WTC11 (cell line): ENCODE results near the gene PTPN12. TPM values are rescaled to one million over a fixed set of nuclear protein-coding genes. Genes with fewer than 3 reads are reported as not detected.

Experiments
- ATAC-seq: fragments of 200-7000 bp; cut with Tn5 transposase; 2 replicates; pipeline ENCODE4 v1.10.0; 2021; ENCODE audit warnings: mild to moderate bottlenecking, moderate library complexity
- CTCF ChIA-PET: fragments of 300-600 bp; sonication (Branson Sonifier 250); formaldehyde crosslinking; loops from one replicate; lab custom pipeline; 2021; ENCODE audit warnings: antibody characterized with exemption; lab: Charles Lee
- POLR2A ChIA-PET: fragments of 350-600 bp; sonication (Branson Sonifier 250); formaldehyde crosslinking; loops from one replicate; lab custom pipeline; 2021; ENCODE audit warnings: antibody characterized with exemption; lab: Charles Lee
- DNase-seq: peaks from one replicate; pipeline ENCODE4 v3.0.0; 2021; ENCODE audit warnings: low spot score
- H3K27ac Mint-ChIP-seq: 2 replicates; pipeline ENCODE4 v1.8.0; 2021; ENCODE audit warnings: mixed read lengths
- H3K27me3 Mint-ChIP-seq: 2 replicates; pipeline ENCODE4 v1.8.0; 2021; ENCODE audit warnings: low read depth, mild to moderate bottlenecking, moderate library complexity, mixed read lengths
- H3K36me3 Mint-ChIP-seq: 2 replicates; pipeline ENCODE4 v1.8.0; 2021; ENCODE audit warnings: mixed read lengths
- H3K4me1 Mint-ChIP-seq: 2 replicates; pipeline ENCODE4 v1.8.0; 2022; ENCODE audit warnings: mixed read lengths
- H3K4me3 Mint-ChIP-seq: 2 replicates; pipeline ENCODE4 v1.8.0; 2021; ENCODE audit warnings: mild to moderate bottlenecking, moderate library complexity, mixed read lengths
- H3K9me3 Mint-ChIP-seq: 2 replicates; pipeline ENCODE4 v1.8.0; 2021; ENCODE audit warnings: mixed read lengths
- ELF4 ChIP-seq: sonication (generic); formaldehyde crosslinking; IDR thresholded peaks from 2 replicates; pipeline ENCODE4 v1.8.1; 2022; ENCODE audit warnings: low read depth, mild to moderate bottlenecking, moderate library complexity, missing genetic modification reagents
- FOXK1 ChIP-seq: sonication (generic); formaldehyde crosslinking; IDR thresholded peaks from 2 replicates; pipeline ENCODE4 v1.8.0; 2022; ENCODE audit warnings: mild to moderate bottlenecking, moderate library complexity, missing genetic modification reagents
- KAT7 ChIP-seq: sonication (generic); formaldehyde crosslinking; IDR thresholded peaks from 2 replicates; pipeline ENCODE4 v1.8.1; 2023; ENCODE audit warnings: missing genetic modification reagents, mild to moderate bottlenecking, borderline replicate concordance
- MXD4 ChIP-seq: fragments of 250-450 bp; sonication (Bioruptor Pico); IDR thresholded peaks from 2 replicates; pipeline ENCODE4 v1.8.0; 2021; ENCODE audit warnings: mild to moderate bottlenecking, moderate library complexity, borderline replicate concordance
- NFATC4 ChIP-seq: fragments of 250-450 bp; sonication (Bioruptor Pico); IDR thresholded peaks from 2 replicates; pipeline ENCODE4 v1.9.0; 2021; ENCODE audit warnings: mild to moderate bottlenecking
- NFE2L1 ChIP-seq: sonication (generic); formaldehyde crosslinking; IDR thresholded peaks from 2 replicates; pipeline ENCODE4 v1.8.1; 2023; ENCODE audit warnings: missing genetic modification reagents
- OVOL2 ChIP-seq: fragments of 250-450 bp; sonication (Bioruptor Pico); IDR thresholded peaks from 2 replicates; pipeline ENCODE4 v1.9.0; 2021; ENCODE audit warnings: mild to moderate bottlenecking, borderline replicate concordance
- RELA ChIP-seq: sonication (generic); formaldehyde crosslinking; IDR thresholded peaks from 2 replicates; pipeline ENCODE4 v1.8.1; 2022; ENCODE audit warnings: missing genetic modification reagents, mild to moderate bottlenecking, borderline replicate concordance
- RORB ChIP-seq: fragments of 250-450 bp; sonication (Bioruptor Pico); IDR thresholded peaks from 2 replicates; pipeline ENCODE4 v1.9.0; 2021; ENCODE audit warnings: mild to moderate bottlenecking
- SMAD3 ChIP-seq: sonication (generic); formaldehyde crosslinking; IDR thresholded peaks from 2 replicates; pipeline ENCODE4 v1.8.0; 2022; ENCODE audit warnings: missing genetic modification reagents, mild to moderate bottlenecking, borderline replicate concordance
- ZNF232 ChIP-seq: sonication (generic); formaldehyde crosslinking; IDR thresholded peaks from 2 replicates; pipeline ENCODE4 v1.8.0; 2022; ENCODE audit warnings: mild to moderate bottlenecking, missing genetic modification reagents
- ZNF317 ChIP-seq: sonication (generic); formaldehyde crosslinking; IDR thresholded peaks from 2 replicates; pipeline ENCODE4 v1.8.1; 2023; ENCODE audit warnings: low read depth, mild to moderate bottlenecking, moderate library complexity, missing genetic modification reagents, borderline replicate concordance
- total RNA-seq: library from RNA; stranded (reverse); gene quantifications from 3 replicates; pipeline ENCODE4 v1.2.3, GENCODE V29; 2021
- TF ChIP-seq, protein P1 (sequence below): sonication (generic); formaldehyde crosslinking; IDR thresholded peaks from 2 replicates; pipeline ENCODE4 v1.8.0; 2023; ENCODE audit warnings: missing genetic modification reagents
- TF ChIP-seq, protein P2 (sequence below): sonication (generic); formaldehyde crosslinking; IDR thresholded peaks from 2 replicates; pipeline ENCODE4 v1.8.1; 2023; ENCODE audit warnings: mild to moderate bottlenecking, missing genetic modification reagents
- TF ChIP-seq, protein P3 (sequence below): fragments of 250-450 bp; sonication (Bioruptor Pico); IDR thresholded peaks from 2 replicates; pipeline ENCODE4 v1.8.0; 2021; ENCODE audit warnings: mild to moderate bottlenecking
- TF ChIP-seq, protein P4 (sequence below): fragments of 250-450 bp; sonication (Bioruptor Pico); IDR thresholded peaks from 2 replicates; pipeline ENCODE4 v2.1.2; 2022; ENCODE audit warnings: mild to moderate bottlenecking, moderate library complexity
- TF ChIP-seq, protein P5 (sequence below): sonication (generic); formaldehyde crosslinking; IDR thresholded peaks from 2 replicates; pipeline ENCODE4 v1.8.0; 2023; ENCODE audit warnings: mild to moderate bottlenecking, missing genetic modification reagents

The PTPN12 gene
- total RNA-seq, 1 experiment from 2014 or later, result 102 TPM

DNA sequence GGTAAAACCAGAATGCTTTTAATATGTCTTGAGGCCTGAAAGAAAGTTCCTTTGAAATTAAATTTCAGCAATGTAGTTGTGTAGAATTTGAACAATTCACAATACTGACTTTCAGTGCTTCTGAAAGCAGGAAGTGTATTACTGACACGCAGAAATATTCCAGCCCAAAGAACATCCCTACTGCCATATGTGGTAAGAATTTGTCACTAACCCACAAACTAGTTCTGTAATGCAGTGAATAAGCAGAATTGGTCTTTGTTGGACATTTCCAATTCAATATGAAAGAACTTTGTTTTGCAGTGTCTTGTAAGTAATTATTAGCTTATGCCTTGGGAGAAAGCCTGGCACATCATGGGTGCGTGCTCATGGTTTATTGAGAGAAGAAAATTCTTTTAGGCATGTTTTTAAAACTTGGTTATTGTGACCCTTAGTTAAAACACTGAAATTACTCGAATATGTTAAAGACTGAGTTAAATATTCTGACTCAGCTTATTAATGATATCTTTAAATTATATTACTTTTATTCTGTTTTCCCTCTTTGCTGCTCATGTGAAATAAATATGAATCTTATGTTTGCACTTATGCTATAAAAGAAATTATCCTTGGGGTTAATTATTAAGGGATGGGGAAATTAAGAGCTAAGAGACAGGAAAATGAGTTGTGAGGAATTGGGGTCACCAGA is 33.4 kb downstream of the PTPN12 start (continued):
- TF ChIP-seq ZNF232 (CRISPR knock-in tag) (no peak), OVOL2 (CRISPR knock-in tag) (no peak), FOXK1 (CRISPR knock-in tag) (no peak), KAT7 (CRISPR knock-in tag) (no peak)
- TF ChIP-seq, protein P1, sequence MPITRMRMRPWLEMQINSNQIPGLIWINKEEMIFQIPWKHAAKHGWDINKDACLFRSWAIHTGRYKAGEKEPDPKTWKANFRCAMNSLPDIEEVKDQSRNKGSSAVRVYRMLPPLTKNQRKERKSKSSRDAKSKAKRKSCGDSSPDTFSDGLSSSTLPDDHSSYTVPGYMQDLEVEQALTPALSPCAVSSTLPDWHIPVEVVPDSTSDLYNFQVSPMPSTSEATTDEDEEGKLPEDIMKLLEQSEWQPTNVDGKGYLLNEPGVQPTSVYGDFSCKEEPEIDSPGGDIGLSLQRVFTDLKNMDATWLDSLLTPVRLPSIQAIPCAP (CRISPR knock-in tag), result no peak

DNA sequence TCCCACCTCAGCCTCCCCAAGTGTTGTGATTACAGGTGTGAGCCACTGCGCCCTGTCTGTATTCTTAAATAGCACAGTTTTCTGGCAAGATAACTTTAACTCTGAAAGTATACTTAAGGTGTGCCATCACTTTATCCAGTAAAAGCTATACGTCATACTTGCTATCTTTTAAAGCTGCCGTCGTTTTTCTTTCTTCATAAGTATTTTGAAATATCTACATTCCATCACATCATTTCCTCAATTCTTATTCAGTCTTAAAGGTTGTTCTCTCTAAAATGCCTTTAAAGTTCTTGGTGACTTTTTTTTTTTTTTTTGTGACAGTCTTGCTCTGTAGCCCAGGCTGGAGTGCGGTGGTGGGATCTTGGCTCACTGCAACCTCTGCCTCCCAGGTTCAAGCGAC is 34.7 kb downstream of the PTPN12 start:
- Mint-ChIP-seq H3K9me3 (no peaks in the 10 kb centered on the region), H3K4me1 (peaks cover 24% of the 10 kb centered on the region), H3K27me3 (no peaks in the 10 kb centered on the region), H3K4me3 (no peak overlapping the region), H3K36me3 (peaks cover 28% of the 10 kb centered on the region), H3K27ac (no peak overlapping the region)
- ATAC-seq (no peak), DNase-seq (no peak)
- TF ChIP-seq, protein P2, sequence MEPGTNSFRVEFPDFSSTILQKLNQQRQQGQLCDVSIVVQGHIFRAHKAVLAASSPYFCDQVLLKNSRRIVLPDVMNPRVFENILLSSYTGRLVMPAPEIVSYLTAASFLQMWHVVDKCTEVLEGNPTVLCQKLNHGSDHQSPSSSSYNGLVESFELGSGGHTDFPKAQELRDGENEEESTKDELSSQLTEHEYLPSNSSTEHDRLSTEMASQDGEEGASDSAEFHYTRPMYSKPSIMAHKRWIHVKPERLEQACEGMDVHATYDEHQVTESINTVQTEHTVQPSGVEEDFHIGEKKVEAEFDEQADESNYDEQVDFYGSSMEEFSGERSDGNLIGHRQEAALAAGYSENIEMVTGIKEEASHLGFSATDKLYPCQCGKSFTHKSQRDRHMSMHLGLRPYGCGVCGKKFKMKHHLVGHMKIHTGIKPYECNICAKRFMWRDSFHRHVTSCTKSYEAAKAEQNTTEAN (CRISPR knock-in tag), result no peak
- no peak for TF ChIP-seq MXD4 (CRISPR knock-in tag)
- TF ChIP-seq, protein P3, sequence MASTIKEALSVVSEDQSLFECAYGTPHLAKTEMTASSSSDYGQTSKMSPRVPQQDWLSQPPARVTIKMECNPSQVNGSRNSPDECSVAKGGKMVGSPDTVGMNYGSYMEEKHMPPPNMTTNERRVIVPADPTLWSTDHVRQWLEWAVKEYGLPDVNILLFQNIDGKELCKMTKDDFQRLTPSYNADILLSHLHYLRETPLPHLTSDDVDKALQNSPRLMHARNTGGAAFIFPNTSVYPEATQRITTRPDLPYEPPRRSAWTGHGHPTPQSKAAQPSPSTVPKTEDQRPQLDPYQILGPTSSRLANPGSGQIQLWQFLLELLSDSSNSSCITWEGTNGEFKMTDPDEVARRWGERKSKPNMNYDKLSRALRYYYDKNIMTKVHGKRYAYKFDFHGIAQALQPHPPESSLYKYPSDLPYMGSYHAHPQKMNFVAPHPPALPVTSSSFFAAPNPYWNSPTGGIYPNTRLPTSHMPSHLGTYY (CRISPR knock-in tag), result no peak
- no peak for TF ChIP-seq NFE2L1 (CRISPR knock-in tag)
- no peak for TF ChIP-seq NFATC4 (CRISPR knock-in tag)
- TF ChIP-seq RORB, result no peak
- TF ChIP-seq ELF4 (CRISPR knock-in tag), result no peak
- TF ChIP-seq, protein P4, sequence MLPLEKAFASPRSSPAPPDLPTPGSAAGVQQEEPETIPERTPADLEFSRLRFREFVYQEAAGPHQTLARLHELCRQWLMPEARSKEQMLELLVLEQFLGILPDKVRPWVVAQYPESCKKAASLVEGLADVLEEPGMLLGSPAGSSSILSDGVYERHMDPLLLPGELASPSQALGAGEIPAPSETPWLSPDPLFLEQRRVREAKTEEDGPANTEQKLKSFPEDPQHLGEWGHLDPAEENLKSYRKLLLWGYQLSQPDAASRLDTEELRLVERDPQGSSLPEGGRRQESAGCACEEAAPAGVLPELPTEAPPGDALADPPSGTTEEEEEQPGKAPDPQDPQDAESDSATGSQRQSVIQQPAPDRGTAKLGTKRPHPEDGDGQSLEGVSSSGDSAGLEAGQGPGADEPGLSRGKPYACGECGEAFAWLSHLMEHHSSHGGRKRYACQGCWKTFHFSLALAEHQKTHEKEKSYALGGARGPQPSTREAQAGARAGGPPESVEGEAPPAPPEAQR (CRISPR knock-in tag), result no peak
- no peak for TF ChIP-seq SMAD3 (CRISPR knock-in tag)
- TF ChIP-seq ZNF317 (CRISPR knock-in tag), result no peak
- TF ChIP-seq, protein P5, sequence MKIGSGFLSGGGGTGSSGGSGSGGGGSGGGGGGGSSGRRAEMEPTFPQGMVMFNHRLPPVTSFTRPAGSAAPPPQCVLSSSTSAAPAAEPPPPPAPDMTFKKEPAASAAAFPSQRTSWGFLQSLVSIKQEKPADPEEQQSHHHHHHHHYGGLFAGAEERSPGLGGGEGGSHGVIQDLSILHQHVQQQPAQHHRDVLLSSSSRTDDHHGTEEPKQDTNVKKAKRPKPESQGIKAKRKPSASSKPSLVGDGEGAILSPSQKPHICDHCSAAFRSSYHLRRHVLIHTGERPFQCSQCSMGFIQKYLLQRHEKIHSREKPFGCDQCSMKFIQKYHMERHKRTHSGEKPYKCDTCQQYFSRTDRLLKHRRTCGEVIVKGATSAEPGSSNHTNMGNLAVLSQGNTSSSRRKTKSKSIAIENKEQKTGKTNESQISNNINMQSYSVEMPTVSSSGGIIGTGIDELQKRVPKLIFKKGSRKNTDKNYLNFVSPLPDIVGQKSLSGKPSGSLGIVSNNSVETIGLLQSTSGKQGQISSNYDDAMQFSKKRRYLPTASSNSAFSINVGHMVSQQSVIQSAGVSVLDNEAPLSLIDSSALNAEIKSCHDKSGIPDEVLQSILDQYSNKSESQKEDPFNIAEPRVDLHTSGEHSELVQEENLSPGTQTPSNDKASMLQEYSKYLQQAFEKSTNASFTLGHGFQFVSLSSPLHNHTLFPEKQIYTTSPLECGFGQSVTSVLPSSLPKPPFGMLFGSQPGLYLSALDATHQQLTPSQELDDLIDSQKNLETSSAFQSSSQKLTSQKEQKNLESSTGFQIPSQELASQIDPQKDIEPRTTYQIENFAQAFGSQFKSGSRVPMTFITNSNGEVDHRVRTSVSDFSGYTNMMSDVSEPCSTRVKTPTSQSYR (CRISPR knock-in tag), result no peak
- no peak for TF ChIP-seq RELA (CRISPR knock-in tag)
- ChIA-PET POLR2A (no interaction called here), CTCF (no interaction called here)
